Left forelimb (tissue), 1 donor: Measurements from ENCODE around the gene NPTX1.

Source experiments
- DNase-seq: peaks from one replicate; pipeline ENCODE4 v3.0.0-alpha.2; 2018; ENCODE audit warnings: low spot score

NPTX1 gene

GRCh38 chr17:80458016-80458415, 18.4 kb downstream of the NPTX1 start:
- DNase-seq: no peak

- DNase-seq: no peak
These were observed 19.1 kb downstream of the NPTX1 start for GRCh38 chr17:80457236-80457856.

GRCh38 chr17:80456465-80457235, 19.8 kb downstream of the NPTX1 start:
- no peak for DNase-seq

- no peak for DNase-seq
These were observed 20.6 kb downstream of the NPTX1 start for GRCh38 chr17:80455784-80456183.

- DNase-seq: no peak
These were observed 21.1 kb downstream of the NPTX1 start for GRCh38 chr17:80455336-80455710.

GRCh38 chr17:80454557-80455335, 21.7 kb downstream of the NPTX1 start:
- DNase-seq: peak; percentile 96

- no peak for DNase-seq
These were observed 22.3 kb downstream of the NPTX1 start for GRCh38 chr17:80453998-80454556.

- no peak for DNase-seq
These were observed 23.0 kb downstream of the NPTX1 start for GRCh38 chr17:80453126-80453997.

GRCh38 chr17:80452173-80452915, 24.1 kb downstream of the NPTX1 start:
- DNase-seq: no peak

GRCh38 chr17:80451104-80451775, 25.2 kb downstream of the NPTX1 start:
- no peak for DNase-seq

- no peak for DNase-seq
These were observed 26.4 kb downstream of the NPTX1 start for GRCh38 chr17:80449930-80450576.

- DNase-seq: no peak
These were observed 27.0 kb downstream of the NPTX1 start for GRCh38 chr17:80449194-80449929.

- DNase-seq: no peak
These were observed 28.6 kb downstream of the NPTX1 start for GRCh38 chr17:80447790-80448189.

GRCh38 chr17:80446645-80447405, 29.6 kb downstream of the NPTX1 start:
- no peak for DNase-seq

GRCh38 chr17:80445726-80446110, 30.7 kb downstream of the NPTX1 start:
- no peak for DNase-seq

GRCh38 chr17:80445007-80445725, 31.2 kb downstream of the NPTX1 start:
- DNase-seq: no peak

- no peak for DNase-seq
These were observed 31.8 kb downstream of the NPTX1 start for GRCh38 chr17:80444644-80444979.
